IPS-18c (cell line): ENCODE results near the gene ELMOD3.
"Not testable (repeated sequence)": the region's sequence is repeated elsewhere in the genome, so short reads cannot be mapped to it uniquely, and the experiment has no call there.

Experiments
- H3K4me3 ChIP-seq: 2 replicates; pipeline ENCODE4 v1.7.0; 2013; ENCODE audit warnings: low read depth, mild to moderate bottlenecking, low read length, moderate library complexity; ENCODE audit not compliant: insufficient read depth
- H3K9me3 ChIP-seq: one replicate; pipeline ENCODE4 v1.6.1; 2013; ENCODE audit warnings: mild to moderate bottlenecking, low read length, moderate library complexity; ENCODE audit not compliant: control insufficient read depth, insufficient read depth

ELMOD3 gene

GRCh38 chr2:85411405-85411748 lies 56.8 kb downstream of the ELMOD3 start:
- H3K9me3 ChIP-seq, result no peaks in the 10 kb centered on the region
- no peak overlapping the region for H3K4me3 ChIP-seq

GRCh38 chr2:85413592-85414420 lies 59.2 kb downstream of the ELMOD3 start:
- no peaks in the 10 kb centered on the region for H3K9me3 ChIP-seq
- peak overlapping the region; percentile 76 for H3K4me3 ChIP-seq

- H3K9me3 ChIP-seq, H3K4me3 ChIP-seq: not testable (repeated sequence)
Observed at GRCh38 chr2:85414421-85414759, 59.8 kb downstream of the ELMOD3 start.

- H3K9me3 ChIP-seq, result no peaks in the 10 kb centered on the region
- no peak overlapping the region for H3K4me3 ChIP-seq
Observed at GRCh38 chr2:85414761-85415553, 60.4 kb downstream of the ELMOD3 start.

- Histone ChIP-seq H3K9me3 (no peaks in the 10 kb centered on the region), H3K4me3 (no peak overlapping the region)
Observed at GRCh38 chr2:85415980-85416650, 61.5 kb downstream of the ELMOD3 start.

- Histone ChIP-seq H3K4me3 (peak within 1 kb of the TSS; percentile 90), H3K9me3 (no peaks in the 10 kb centered on the region)
Observed at GRCh38 chr2:85418132-85419008, 63.8 kb downstream of the ELMOD3 start, which contains the start of gene SH2D6. Gene SH2D6 (plus strand): TSS chr2:85418714. CDS start chr2:85429466, 10,752 bp downstream.

GRCh38 chr2:85419009-85419675 lies 64.6 kb downstream of the ELMOD3 start:
- no peaks in the 10 kb centered on the region for H3K9me3 ChIP-seq

GRCh38 chr2:85420536-85421259 lies 66.1 kb downstream of the ELMOD3 start:
- H3K4me3 ChIP-seq, result no peak overlapping the region
- H3K9me3 ChIP-seq, result no peaks in the 10 kb centered on the region

More at GRCh38 chr2:85419009-85419675, 64.6 kb downstream of the ELMOD3 start:
- peak overlapping the region; percentile 90 for H3K4me3 ChIP-seq

- Histone ChIP-seq H3K4me3 (no peak overlapping the region), H3K9me3 (no peaks in the 10 kb centered on the region)
Observed at GRCh38 chr2:85421260-85422071, 66.9 kb downstream of the ELMOD3 start.

GRCh38 chr2:85422072-85422457 lies 67.5 kb downstream of the ELMOD3 start:
- Histone ChIP-seq H3K4me3 (no peak overlapping the region), H3K9me3 (no peaks in the 10 kb centered on the region)

- Histone ChIP-seq H3K4me3 (no peak overlapping the region), H3K9me3 (no peaks in the 10 kb centered on the region)
Observed at GRCh38 chr2:85423525-85423924, 69.0 kb downstream of the ELMOD3 start.

- Histone ChIP-seq H3K9me3 (no peaks in the 10 kb centered on the region), H3K4me3 (no peak overlapping the region)
Observed at GRCh38 chr2:85425588-85425987, 71.0 kb downstream of the ELMOD3 start.

- H3K9me3 ChIP-seq, result no peaks in the 10 kb centered on the region
- H3K4me3 ChIP-seq, result no peak overlapping the region; the same call in 1 of the 2 replicates
Observed at GRCh38 chr2:85427300-85427835, 72.8 kb downstream of the ELMOD3 start.

GRCh38 chr2:85428343-85428881 lies 73.8 kb downstream of the ELMOD3 start:
- no peaks in the 10 kb centered on the region for H3K9me3 ChIP-seq
- no peak overlapping the region for H3K4me3 ChIP-seq
